OCI-LY3 (cell line): ENCODE data around the gene PRDM16.

Source experiments
- CTCF ChIP-seq: fragments of 200-600, 300-600 bp; sonication (generic); IDR thresholded peaks from 2 replicates; pipeline ENCODE4 v1.5.1; 2014; ENCODE audit warnings: antibody characterized with exemption, low read length, low read depth
- EZH2phosphoT487 ChIP-seq: fragments of 200-600 bp; shearing (Covaris generic); IDR thresholded peaks from 2 replicates; pipeline ENCODE4 v1.6.1; 2018; ENCODE audit warnings: antibody characterized with exemption, mixed run types, low read depth

GRCh38 chr1:3352299-3352951, 283.4 kb downstream of the PRDM16 start:
- TF ChIP-seq CTCF, result no peak
- TF ChIP-seq EZH2phosphoT487, result no peak
